Endothelial cell of umbilical vein (primary cell): ENCODE data around the gene RNH1. TPM values are rescaled to one million over a fixed set of nuclear protein-coding genes. Genes with fewer than 3 reads are reported as not detected.

Experiments used
- BruUV-seq: library from RNA; stranded (reverse); fragments of 400-500 nt; replicated peaks from 2 replicates; lab custom pipeline; 2021; lab: Mats Ljungman, UMichigan
- CTCF ChIA-PET: fragments of 300-600, 350-600 bp; sonication (Branson Sonifier 250); formaldehyde crosslinking; loops from one replicate; lab custom pipeline; 2021; ENCODE audit warnings: antibody characterized with exemption, inconsistent platforms; lab: Charles Lee
- POLR2A ChIA-PET: fragments of 300-600, 350-600 bp; sonication (Branson Sonifier 250); formaldehyde crosslinking; loops from one replicate; lab custom pipeline; 2021; ENCODE audit warnings: antibody characterized with exemption, inconsistent platforms; lab: Charles Lee
- DNase-seq: peaks from one replicate; pipeline ENCODE4 v3.0.0-alpha.2; 2011; ENCODE audit warnings: low read depth, low spot score
- FAIRE-seq: peaks from 2 replicates; lab custom pipeline; 2011; peaks lifted over from hg19 to GRCh38; lab: Jason Lieb, UNC
- H2AFZ ChIP-seq: 2 replicates; pipeline ENCODE4 v1.6.0; 2012; ENCODE audit warnings: low read depth, low read length, control low read depth, inconsistent platforms
- H3K27ac ChIP-seq: 2 replicates; pipeline ENCODE4 v1.5.1; 2011; ENCODE audit warnings: low read depth, mild to moderate bottlenecking, control low read depth, low read length, moderate library complexity; ENCODE audit not compliant: insufficient read depth
- H3K27me3 ChIP-seq, 2 experiments: 2 replicates each; pipeline versions ENCODE4 v1.6.0 to v1.6.1; 2011; ENCODE audit warnings: low read length in 2 of 2, mixed read lengths in 1 of 2; ENCODE audit not compliant: control insufficient read depth in 2 of 2, insufficient read depth in 2 of 2
- H3K36me3 ChIP-seq, 2 experiments: 2 replicates in 1 of 2; 3 replicates in 1 of 2; pipeline ENCODE4 v1.5.1; 2011; ENCODE audit warnings: low read length in 2 of 2, mild to moderate bottlenecking in 1 of 2, moderate library complexity in 1 of 2; ENCODE audit not compliant: control insufficient read depth in 2 of 2, insufficient read depth in 2 of 2; ENCODE audit errors: extremely low read depth in 1 of 2
- H3K4me1 ChIP-seq: 3 replicates; pipeline ENCODE4 v1.5.1; 2011; ENCODE audit warnings: mild to moderate bottlenecking, low read length; ENCODE audit not compliant: control insufficient read depth, insufficient read depth; ENCODE audit errors: extremely low read depth
- H3K4me2 ChIP-seq: 2 replicates; pipeline ENCODE4 v1.6.1; 2011; ENCODE audit warnings: low read length, control low read depth, mixed read lengths; ENCODE audit not compliant: insufficient read depth
- H3K4me3 ChIP-seq, 3 experiments: fragments of 200-600 bp in 1 of 3; sonication (generic), shearing (Covaris generic) in 1 of 3; replicated peaks in 1 of 3; 2 replicates each; pipeline ENCODE4 v1.5.1; 2011 to 2016; ENCODE audit warnings: control low read depth in 3 of 3, low read length in 3 of 3, mild to moderate bottlenecking in 2 of 3, inconsistent platforms in 1 of 3, low read depth in 1 of 3, moderate library complexity in 1 of 3; ENCODE audit not compliant: insufficient read depth in 1 of 3
- H3K79me2 ChIP-seq: 2 replicates; pipeline ENCODE4 v1.6.0; 2012; ENCODE audit warnings: low read length, inconsistent platforms; ENCODE audit not compliant: control insufficient read depth, insufficient read depth
- H3K9ac ChIP-seq: replicated peaks from 2 replicates; pipeline ENCODE3; 2011; ENCODE audit warnings: low read length, control low read depth; ENCODE audit not compliant: insufficient read depth; ENCODE audit errors: extremely low read depth
- H3K9me1 ChIP-seq: replicated peaks from 3 replicates; pipeline ENCODE4 v1.6.0; 2011; ENCODE audit warnings: mild to moderate bottlenecking, low read length; ENCODE audit not compliant: control insufficient read depth, insufficient read depth; ENCODE audit errors: extremely low read depth
- H3K9me3 ChIP-seq: replicated peaks from 2 replicates; pipeline ENCODE4 v1.5.1; 2012; ENCODE audit warnings: low read length, inconsistent platforms; ENCODE audit not compliant: control insufficient read depth, insufficient read depth
- H4K20me1 ChIP-seq: replicated peaks from 2 replicates; pipeline ENCODE3; 2011; ENCODE audit warnings: mild to moderate bottlenecking, low read length; ENCODE audit not compliant: control insufficient read depth, insufficient read depth; ENCODE audit errors: extremely low read depth
- EZH2 ChIP-seq: IDR thresholded peaks from 2 replicates; pipeline ENCODE4 v1.6.1; 2012; ENCODE audit warnings: borderline replicate concordance, low read depth, mild to moderate bottlenecking, moderate library complexity, low read length, inconsistent platforms; ENCODE audit not compliant: severe bottlenecking
- FOS ChIP-seq: IDR thresholded peaks from 2 replicates; pipeline ENCODE4 v1.6.1; 2011; ENCODE audit warnings: mild to moderate bottlenecking, low read length, moderate library complexity, borderline replicate concordance; ENCODE audit not compliant: insufficient read depth
- GATA2 ChIP-seq: IDR thresholded peaks from 2 replicates; pipeline ENCODE4 v1.7.0; 2011; ENCODE audit warnings: low read depth, mild to moderate bottlenecking, moderate library complexity, mixed read lengths, low read length; ENCODE audit not compliant: insufficient read length, insufficient read depth
- JUN ChIP-seq: IDR thresholded peaks from 2 replicates; pipeline ENCODE4 v1.6.1; 2011; ENCODE audit warnings: borderline replicate concordance, low read depth; ENCODE audit not compliant: insufficient read length, insufficient read depth
- MAX ChIP-seq: IDR thresholded peaks from 2 replicates; pipeline ENCODE4 v1.6.1; 2011; ENCODE audit not compliant: insufficient read depth, insufficient read length
- MYC ChIP-seq: IDR thresholded peaks from one replicate; pipeline ENCODE4 v1.6.1; 2011; ENCODE audit warnings: mild to moderate bottlenecking, low read depth, low read length
- POLR2A ChIP-seq: IDR thresholded peaks from 2 replicates; pipeline ENCODE4 v1.6.1; 2012; ENCODE audit warnings: low read depth, mild to moderate bottlenecking, control low read depth, low read length
- POLR2AphosphoS5 ChIP-seq: IDR thresholded peaks from 2 replicates; pipeline ENCODE4 v1.6.1; 2012; ENCODE audit warnings: low read depth, mild to moderate bottlenecking, control low read depth, low read length, moderate library complexity; ENCODE audit not compliant: insufficient read depth
- dilution Hi-C: fragments of 300-500 bp; cut with MboI; formaldehyde crosslinking; loops from one replicate; pipeline ENCODE4 v1.15.0; 2019; ENCODE audit warnings: low sequenced_read_pairs; ENCODE audit not compliant: extremely low pct_ligation_motif_present
- intact Hi-C: fragments of 100-400 bp; cut with micrococcal nuclease; formaldehyde crosslinking; loops from one replicate; pipeline ENCODE4 v1.10.0; 2022
- polyA plus RNA-seq, 4 experiments: library from polyadenylated mRNA; depleted of rRNA in 3 of 4; stranded (reverse) in 3 of 4; unstranded in 1 of 4; fragments of >200 nt; gene quantifications; 2 replicates each; pipeline versions ENCODE4 v1.2.1 to v1.2.3, GENCODE V29; 2011 to 2012; ENCODE audit warnings: missing spikeins in 1 of 4
- total RNA-seq: library from RNA; stranded (reverse); gene quantifications from 2 replicates; pipeline ENCODE4 v1.2.3, GENCODE V29; 2021
- TF ChIP-seq, protein P1 (sequence below), 2 donors: IDR thresholded peaks; 1 replicate in 1 of 2; 2 replicates in 1 of 2; pipeline ENCODE4 v1.5.1; 2011; ENCODE audit warnings: low read length in 2 of 2, mild to moderate bottlenecking in 2 of 2, moderate library complexity in 2 of 2, control low read depth in 1 of 2, inconsistent platforms in 1 of 2, low read depth in 1 of 2; ENCODE audit not compliant: insufficient read depth in 1 of 2; ENCODE audit errors: extremely low read depth in 1 of 2

RNH1 gene
- total and polyA plus RNA-seq, 2 donors (not counting 3 experiments of a cell fraction or from before 2014, with no cell fraction given): 144 to 198 TPM

- Histone ChIP-seq H3K4me1 (peaks cover 14% of the 10 kb centered on the region), H3K36me3 (peaks cover 0 to 7% of the 10 kb centered on the region in 2 experiments), H3K27ac (peak overlapping the region; percentile 34), H3K79me2 (peaks cover 30% of the 10 kb centered on the region), H2AFZ (peak overlapping the region; percentile 31), H4K20me1 (no peaks in the 10 kb centered on the region), H3K9me1 (no peaks in the 10 kb centered on the region), H3K9me3 (no peaks in the 10 kb centered on the region), H3K4me3 (peak overlapping the region; percentile 7 to 58 (median 8)), H3K27me3 (peaks cover 0 to 2% of the 10 kb centered on the region in 2 experiments), H3K9ac (peak overlapping the region; percentile 30), H3K4me2 (peak overlapping the region; percentile 68)
- peak; percentile 91 for DNase-seq
- POLR2A ChIA-PET: interaction anchor here (1.4 kb wide), 1 partner anchor 59 kb away, joined by 3 read pairs; the partner anchor contains the start of gene RNH1
- TSS peak; percentile 45 for BruUV-seq
- peak; percentile 82 for TF ChIP-seq POLR2A
- TF ChIP-seq MAX: peak; percentile 99
- TF ChIP-seq EZH2: no peak
- TF ChIP-seq JUN: no peak
- peak; percentile 86 for TF ChIP-seq POLR2AphosphoS5
- no peak for TF ChIP-seq FOS
- TF ChIP-seq, protein P1, sequence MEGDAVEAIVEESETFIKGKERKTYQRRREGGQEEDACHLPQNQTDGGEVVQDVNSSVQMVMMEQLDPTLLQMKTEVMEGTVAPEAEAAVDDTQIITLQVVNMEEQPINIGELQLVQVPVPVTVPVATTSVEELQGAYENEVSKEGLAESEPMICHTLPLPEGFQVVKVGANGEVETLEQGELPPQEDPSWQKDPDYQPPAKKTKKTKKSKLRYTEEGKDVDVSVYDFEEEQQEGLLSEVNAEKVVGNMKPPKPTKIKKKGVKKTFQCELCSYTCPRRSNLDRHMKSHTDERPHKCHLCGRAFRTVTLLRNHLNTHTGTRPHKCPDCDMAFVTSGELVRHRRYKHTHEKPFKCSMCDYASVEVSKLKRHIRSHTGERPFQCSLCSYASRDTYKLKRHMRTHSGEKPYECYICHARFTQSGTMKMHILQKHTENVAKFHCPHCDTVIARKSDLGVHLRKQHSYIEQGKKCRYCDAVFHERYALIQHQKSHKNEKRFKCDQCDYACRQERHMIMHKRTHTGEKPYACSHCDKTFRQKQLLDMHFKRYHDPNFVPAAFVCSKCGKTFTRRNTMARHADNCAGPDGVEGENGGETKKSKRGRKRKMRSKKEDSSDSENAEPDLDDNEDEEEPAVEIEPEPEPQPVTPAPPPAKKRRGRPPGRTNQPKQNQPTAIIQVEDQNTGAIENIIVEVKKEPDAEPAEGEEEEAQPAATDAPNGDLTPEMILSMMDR (IDR thresholded peaks at IDR 0.05; ENCODE audit: extremely low read depth in 1 of 2, insufficient read depth in 1 of 2, low read depth in 1 of 2, low read length in 2 of 2): peak; percentile 85 to 86
- TF ChIP-seq GATA2: no peak
- TF ChIP-seq MYC: peak; percentile 45
- CTCF ChIA-PET: interaction anchor here (0.7 to 4.3 kb wide), 30 partner anchors 8 to 241 kb away, joined by 3 to 57 read pairs (median 6); partner anchors contain the start of genes BET1L, IFITM2, RIC8A and SIGIRR
- peak; percentile 89 for FAIRE-seq
- intact Hi-C loops (loop anchor here (1.0 to 5.0 kb wide), 6 partner anchors 33 to 241 kb away; partner anchors contain the start of genes BET1L and RIC8A), dilution Hi-C loops (no loop called here)
Measured at GRCh38 chr11:447923-448731, 58.9 kb downstream of the RNH1 start.
